Stimulated activated CD4-positive, alpha-beta T cell treated with anti-CD3 and anti-CD28 coated beads, Interleukin-15, amount 100 ng/mL, for 24 hours (primary cell): ENCODE measurements around the gene NTN3.

Experiments used
- DNase-seq: peaks from one replicate; pipeline ENCODE4 v3.0.0-alpha.2; 2020

NTN3 gene

GRCh38 chr16:2497695-2498484 is 26.8 kb downstream of the NTN3 start:
- DNase-seq = no peak

GRCh38 chr16:2498531-2499253 is 27.6 kb downstream of the NTN3 start:
- DNase-seq = no peak

GRCh38 chr16:2499454-2499853 is 28.4 kb downstream of the NTN3 start:
- no peak for DNase-seq

DNA sequence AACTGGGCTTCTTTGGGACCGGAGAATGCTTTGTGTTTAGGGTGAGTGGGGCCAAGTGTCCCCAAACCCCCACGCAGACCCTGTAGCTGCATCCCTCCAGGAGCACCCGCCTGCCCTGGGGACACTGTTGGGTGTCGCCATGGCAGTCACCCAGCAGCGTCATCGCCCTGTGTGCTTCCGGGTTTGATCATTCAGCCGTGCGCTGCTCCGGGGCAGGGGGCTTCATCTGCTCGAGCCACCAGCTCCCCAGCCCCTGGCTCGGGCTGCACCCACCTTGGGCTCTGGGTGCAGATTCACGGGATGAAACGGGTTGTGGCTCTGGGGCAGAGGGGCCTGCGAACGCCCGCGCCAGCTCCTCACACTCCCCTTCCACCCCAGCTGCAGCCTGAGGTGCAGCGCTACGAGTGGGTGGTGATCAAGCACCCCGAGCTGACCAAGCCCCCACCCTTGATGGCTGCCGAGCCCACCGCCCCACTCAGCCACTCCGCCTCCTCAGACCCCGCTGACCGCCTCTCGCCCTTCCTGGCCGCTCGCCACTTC is 28.9 kb downstream of the NTN3 start:
- DNase-seq = no peak

GRCh38 chr16:2500430-2500917 is 29.4 kb downstream of the NTN3 start:
- DNase-seq = no peak

DNA sequence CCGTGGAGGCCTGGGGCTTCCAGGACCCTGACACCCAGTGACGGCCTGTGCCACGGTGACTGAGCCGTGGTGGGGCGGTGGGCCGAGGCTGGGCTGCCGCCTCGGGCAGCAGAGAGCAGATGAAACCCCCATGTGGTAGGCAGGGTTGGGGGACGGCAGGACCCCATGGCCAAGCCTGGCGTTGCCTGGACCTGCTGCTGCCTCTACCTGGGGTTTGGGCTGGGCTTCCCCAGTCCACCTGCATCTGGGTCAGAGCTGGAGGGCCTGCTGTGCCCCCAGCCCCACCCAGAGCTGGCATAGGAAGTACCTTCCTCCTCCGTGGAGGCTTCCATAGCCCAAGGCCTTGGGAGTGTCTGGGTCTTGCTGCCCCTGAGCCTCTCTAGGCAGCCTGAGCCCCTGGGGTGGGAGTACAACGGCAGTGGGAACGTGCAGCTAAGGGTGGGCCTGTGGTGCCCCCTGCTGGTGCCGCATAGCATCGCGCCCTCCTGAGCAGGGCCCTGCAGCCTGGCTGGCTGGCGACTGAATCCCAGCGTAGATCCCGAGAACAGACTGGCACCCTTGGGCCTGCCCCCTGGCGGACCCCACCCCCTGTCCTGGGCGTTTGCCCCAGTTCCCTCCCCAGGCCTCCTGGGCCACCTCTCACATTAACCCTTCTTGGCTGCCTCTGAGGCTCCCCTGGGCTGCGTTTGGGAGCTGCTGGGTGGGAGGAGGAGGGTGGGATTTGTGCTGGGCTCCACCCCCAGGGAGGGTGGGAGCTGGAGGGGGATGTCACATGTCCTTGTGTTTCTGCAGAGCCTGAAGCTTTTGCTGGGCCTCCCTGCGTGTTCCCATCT is 30.0 kb downstream of the NTN3 start:
- DNase-seq = peak; percentile 84

DNA sequence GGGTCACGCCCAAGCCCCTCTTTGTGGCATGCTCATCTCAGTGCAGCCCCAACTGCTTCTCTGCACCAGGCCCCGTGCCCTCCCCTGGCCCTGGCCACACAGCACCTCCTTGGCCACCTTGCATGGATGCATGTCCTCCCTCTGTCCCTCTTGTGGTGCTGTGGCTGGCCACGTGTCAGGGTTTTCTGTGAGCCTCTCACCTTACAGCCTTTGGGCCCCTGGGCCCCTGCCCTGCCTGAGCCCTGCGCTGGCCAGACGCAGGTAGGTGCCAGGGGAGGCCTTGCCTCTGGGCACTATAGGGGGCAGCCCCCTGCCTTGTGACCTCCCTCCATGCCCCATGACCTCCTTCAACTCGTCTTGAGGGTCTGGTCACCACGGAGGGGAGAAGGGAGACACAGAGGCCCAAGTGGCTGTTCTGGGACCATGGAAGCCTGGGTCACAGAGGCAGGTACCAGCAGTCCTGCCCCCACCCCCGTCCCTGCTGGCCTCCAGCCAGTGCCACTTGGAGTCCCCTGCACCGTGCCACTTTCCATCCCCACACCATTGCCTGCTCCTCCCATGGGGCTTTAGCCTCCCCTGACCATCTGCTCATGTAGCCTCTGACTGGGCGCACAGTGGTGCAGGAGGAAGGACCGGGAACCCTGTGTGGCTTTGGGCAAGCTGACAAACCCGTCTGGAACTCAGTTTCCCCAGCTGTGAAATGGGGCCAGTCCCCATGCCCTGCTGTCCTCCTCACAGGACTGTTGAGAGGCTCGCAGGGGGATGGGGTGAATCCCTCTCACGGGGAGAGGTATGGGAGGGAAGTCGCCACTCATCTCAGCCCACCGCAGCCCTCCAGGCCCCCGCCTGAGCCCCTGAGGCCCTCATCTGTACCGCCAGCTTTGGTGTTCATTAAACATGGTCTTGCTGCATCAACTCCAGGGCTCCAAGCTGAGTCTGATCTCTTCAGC is 31.1 kb downstream of the NTN3 start:
- DNase-seq = no peak

DNA sequence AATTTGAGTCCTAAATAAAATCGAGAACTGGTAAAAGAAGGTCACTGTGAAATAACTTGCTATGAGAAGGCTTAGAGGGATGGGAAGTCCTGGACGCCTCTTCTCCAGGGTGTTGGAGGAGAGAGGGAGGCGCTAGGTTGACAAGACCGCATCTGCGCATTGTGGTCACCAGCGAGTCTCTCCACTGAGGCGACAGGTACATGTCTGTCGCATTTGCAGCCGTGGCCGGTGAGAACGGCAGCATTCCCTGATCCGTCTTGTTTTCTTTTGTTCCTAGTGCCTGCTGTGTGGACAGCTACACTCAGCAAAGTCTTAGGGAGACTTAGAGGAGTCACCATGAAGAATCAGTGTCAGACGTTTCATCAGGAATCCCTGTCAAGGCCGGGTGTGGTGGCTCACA is 34.6 kb downstream of the NTN3 start:
- DNase-seq = no peak

DNA sequence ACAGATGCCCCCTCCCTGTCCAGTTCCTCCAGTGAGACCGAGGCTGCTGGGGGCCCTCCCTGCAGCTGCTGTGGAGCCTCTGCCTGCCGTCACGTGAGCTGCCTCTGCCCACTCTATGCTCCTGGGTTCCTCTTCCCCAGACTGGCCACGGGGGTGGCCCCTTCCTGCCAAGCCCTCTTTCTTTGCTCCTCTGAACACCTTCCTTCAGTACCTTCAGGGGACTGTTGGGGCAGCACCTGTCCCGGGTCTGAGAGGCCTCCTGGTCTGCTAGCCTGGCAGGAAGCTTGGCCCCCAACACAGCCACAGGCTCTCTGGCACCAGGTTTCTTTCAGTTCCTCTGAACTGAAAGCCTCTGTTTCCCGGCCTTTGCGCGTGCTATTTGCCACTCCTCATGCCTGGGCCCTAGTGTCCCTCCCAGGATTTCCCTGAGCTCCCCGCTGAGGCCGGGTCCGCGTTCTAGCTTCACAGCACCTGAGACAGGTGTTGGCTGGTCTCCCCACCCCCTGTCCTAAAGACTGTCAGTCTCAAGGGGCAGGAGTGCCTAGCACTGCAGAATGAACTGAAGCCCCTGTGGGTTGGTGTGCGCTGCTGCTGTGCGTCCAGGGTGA is 36.1 kb downstream of the NTN3 start:
- no peak for DNase-seq

- DNase-seq = no peak
These were observed 36.6 kb downstream of the NTN3 start for GRCh38 chr16:2507665-2508064.

DNA sequence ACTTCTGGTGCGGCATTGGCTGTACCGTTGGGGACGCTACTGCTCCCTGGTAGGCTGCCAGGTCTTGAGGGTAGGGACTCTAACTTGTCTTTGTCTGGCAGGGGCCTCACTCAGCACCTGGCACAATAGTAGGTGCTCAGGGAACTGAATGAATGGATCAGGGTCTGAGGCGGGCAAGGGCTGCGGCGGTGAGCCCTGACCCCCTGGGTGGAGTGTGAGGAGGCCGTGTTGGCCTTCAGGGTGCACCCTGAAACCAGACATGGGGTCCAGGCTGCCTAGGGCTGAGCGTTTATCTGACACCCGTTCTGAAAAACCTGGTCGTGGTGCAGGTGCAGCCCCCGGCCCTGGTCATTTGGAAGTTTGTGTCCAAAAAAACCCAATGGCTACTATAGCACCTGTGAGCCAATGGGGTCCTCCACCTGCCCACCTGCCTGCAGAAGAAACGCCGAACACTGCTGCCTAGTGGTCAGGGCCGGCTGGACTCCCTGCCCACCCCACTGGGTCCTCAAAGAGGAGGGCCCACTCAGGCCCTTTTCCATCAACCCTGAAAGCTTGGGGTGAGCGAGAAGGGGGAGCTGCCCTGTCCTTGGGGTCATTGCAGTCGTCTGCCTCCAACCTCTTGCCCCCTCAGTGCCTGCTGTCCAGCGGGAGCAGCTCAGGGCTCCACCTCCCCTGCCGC is 37.8 kb downstream of the NTN3 start:
- DNase-seq = no peak

- no peak for DNase-seq
These were observed 40.2 kb downstream of the NTN3 start for GRCh38 chr16:2511128-2511800.

DNA sequence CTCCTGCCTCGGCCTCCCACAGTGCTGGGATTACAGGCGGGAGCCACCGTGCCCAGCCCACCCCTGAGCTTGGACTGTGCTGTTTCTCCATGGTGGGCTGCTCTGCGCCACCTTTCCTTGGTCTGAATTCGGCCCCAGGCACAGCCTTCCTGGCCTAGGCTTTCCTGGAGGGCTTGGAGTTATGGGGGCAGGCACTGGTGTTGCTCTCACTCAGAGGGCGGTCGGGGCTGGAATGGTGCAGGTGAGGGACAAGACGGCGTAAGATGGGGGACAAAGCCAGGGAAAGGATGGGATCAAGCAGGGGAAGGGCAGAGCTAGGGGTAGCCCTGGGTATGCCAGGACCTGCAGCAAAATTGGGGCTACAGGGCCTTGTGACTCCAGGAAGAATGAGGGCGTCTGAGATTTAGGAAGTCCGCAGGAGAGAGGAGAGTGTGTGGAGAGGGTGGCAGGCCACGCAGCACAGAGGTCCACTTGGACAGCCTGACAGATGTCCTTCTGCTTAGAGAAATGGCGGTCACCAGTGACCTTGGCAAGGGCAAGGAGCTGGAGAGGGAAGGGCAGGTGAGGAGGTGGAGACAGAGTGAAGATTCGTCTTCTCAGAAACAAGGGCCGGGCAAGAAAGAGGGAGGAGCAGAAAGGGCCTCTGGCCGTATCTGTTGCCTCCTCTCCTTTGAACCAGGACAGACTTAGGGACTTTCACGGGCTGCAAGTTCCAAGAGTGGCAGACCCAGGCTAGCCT is 41.1 kb downstream of the NTN3 start:
- no peak for DNase-seq

DNA sequence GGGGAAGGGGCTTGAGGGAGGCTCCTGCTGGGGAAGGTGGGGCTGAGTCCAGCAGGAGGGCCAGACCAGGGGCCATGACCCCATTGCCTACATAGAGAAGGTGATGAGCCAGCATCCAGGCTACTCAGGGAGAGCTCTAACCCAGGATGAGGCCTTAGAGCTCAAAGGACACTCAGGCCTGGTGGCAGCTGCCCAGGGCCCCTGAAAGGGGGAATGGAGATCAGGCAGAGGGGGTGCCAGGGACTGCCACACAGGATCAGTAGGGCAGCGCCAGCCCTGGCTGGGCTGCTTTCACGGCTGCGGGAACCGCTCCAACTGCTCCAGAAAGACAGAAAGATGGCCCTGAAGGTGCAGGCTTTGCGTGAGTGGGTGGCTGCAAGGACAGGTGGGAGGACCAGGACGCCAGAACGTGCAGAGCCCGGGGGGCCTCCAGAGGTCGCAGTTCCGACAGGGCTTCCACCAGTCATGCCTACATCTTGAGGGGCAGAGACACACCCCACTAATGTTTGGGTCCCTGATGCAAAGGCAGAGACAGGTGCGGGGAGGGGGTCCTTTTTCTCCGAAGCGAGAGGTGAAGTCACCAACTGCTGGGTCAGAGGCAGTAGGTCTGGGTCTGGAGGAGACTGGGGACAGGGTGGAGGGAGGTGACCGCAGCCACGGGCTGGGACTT is 41.8 kb downstream of the NTN3 start:
- no peak for DNase-seq

DNA sequence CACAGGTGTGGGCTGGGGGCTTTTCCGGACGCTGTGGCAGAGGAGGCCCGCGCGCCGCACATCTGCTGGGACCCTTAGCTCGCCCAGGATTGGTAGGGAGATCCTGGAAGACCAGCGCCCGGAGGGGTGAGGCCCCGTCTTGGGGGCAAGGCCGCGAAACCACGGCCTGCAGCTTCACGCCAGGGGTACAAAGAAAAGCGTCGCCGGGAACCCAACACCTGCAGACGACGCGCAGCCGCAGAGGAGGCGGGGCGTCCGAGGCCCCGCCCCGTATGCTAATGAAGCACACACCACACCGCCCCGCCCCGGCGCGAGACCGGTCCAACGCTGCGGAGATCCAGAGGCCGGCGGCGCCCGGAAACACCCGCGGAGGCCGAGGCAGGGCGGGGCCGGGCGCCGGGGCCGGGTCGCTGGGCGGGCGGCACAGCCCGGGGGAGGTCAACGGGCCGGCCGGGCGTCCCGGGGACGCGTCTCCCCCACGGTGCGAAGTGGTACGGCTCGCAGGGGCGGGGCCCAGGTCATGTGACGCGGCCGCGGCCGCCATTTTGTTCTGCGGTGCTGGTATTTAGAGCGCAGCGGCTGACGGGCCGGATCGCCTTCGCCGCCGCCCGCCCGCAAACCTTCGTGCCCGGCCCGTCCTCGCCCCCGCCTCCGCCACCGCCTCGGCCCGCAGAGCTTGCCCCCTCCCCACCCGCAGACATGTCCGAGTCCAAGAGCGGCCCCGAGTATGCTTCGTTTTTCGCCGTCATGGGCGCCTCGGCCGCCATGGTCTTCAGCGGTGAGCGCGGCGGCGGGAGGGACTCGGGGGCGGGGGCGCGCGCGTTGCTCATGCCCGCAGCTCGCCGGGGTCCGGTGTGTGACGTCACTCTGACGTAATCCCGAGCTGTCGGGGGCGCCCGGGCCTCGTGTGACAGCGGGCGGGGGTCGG is 42.6 kb downstream of the NTN3 start, which contains the start of gene ATP6V0C:
TSS of gene ATP6V0C (plus strand) at position 548 of the 928 bp plus-strand sequence. CDS start at position 700, 152 bp downstream.
- DNase-seq = peak; percentile 92

DNA sequence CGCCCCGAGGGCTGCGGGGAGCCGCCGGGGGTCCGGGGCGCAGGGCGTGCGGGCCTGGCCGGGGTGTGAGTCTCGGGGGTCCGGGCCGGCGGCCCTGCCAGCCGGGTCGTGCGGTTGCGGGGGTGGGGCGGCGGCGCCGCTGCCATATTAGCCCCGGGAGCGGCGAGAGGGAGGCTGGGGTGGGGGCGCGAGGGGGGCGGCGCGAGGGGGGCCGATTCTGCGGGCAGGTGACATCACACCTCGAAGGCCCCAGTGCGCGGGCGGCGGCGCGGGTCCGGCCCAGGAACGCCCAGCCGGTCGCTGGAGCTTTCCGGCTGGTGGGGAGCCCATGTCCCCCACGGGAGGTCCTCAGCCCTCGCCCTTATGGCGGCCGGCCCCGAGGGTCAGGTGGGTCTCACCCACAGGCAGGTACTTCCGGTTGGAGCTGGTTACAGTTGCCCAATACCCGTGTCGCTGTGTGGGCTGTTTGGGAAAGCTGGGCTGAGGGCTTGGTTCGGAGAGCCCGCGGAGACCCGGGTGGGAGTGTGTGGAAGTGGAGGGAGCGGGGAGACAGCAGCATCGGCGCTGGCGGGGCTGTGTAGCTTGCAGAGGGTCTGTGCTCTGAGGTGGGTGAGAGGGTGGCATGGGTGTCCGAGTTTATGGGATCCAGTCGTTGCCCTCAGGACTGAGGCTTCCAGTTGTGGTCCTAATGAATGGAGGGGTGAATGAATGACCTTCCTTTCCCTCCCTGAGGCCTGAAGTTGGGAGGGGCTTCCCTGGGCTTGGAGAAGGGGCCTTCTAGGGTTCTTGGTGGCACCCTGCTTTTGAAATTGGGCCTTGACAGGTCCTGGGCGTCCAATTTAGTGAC is 43.5 kb downstream of the NTN3 start:
- peak; percentile 46 for DNase-seq
